Ishikawa (cell line): Measurements from ENCODE around the gene AGPAT4.

ENCODE experiments used
- EP300 ChIP-seq: IDR thresholded peaks from 2 replicates; pipeline ENCODE4 v1.6.1; 2012; ENCODE audit warnings: borderline replicate concordance
- NFIC ChIP-seq: IDR thresholded peaks from 2 replicates; pipeline ENCODE4 v1.6.1; 2012
- TEAD4 ChIP-seq: IDR thresholded peaks from 2 replicates; pipeline ENCODE4 v1.6.1; 2012
- YY1 ChIP-seq: IDR thresholded peaks from 2 replicates; pipeline ENCODE4 v1.6.1; 2012; ENCODE audit warnings: low read depth
- TF ChIP-seq, protein P1 (sequence below): IDR thresholded peaks from 2 replicates; pipeline ENCODE4 v1.6.1; 2012

GRCh38 chr6:161254464-161255253 lies 19.2 kb downstream of the AGPAT4 start:
- TF ChIP-seq EP300, result no peak
- TF ChIP-seq TEAD4, result no peak
- TF ChIP-seq NFIC, result no peak
- TF ChIP-seq YY1, result no peak
- TF ChIP-seq, protein P1, sequence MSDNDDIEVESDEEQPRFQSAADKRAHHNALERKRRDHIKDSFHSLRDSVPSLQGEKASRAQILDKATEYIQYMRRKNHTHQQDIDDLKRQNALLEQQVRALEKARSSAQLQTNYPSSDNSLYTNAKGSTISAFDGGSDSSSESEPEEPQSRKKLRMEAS, result no peak
